ENCODE results near the gene DPP4.

Gene DPP4

GRCh38 chr2:162016080-162016479, 57.9 kb downstream of the DPP4 start:
- DNase-seq = no peak

DNA sequence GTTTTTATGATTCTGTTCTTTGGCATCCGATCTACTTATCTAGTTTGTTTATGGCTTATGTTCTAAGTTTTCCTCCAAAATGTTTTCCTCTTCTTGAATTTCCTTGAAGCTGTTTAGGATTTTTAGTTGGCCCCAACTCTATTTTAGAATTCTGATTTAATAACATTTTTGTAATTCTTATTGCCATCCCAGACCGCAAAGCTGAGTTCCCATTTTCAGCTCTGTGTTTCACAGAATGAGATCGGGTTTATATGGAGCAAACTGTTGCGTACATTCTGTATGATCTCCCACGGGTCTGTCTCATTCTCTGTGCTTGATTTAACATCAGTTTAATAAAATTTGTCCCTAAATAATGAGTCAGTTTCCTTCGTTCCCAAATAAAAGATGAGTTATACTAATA, 59.3 kb downstream of the DPP4 start:
- DNase-seq = no peak

DNA sequence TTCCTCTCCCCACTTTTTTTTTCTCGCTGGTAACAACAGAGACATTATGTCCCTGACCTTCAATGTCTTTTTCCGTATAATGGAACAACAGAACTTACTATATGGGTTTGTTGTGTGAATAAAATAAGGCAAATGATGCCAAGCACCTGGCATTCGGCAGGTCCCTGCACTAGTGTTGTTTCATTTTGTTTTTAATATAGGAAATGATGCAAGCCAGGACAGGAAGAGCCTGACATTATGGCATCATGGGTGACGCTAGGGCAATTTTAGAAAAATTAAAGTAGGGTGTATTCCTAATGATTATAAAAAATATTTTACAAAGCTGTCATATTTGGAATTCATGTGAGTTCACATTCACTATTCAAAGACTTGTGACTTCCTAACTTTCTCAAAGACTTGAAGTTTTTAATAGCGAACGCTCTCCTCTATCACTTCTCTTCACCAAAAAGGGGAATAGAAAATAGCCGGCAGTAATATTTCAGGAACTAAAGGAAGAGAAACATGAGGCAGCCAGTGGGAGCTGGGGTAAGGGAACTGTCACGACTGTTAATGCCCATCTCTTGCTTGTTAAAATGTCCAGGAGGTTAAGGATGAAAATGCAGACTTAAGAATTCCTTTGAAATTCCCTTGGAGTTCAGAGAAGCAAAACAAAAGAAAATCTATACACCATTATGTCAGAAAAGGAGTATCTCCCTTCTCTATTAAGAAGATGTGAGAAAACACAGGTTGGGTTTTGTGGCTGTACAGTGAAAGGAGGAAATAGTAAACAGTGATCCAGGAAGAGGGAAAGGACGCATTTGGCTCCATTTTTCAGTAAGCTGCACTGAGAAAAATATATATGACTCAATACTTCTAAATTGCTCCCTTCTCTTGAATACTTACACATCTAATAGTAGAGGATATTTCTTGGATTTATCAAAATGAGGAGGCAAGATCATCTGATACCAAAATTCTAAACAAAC, 60.2 kb downstream of the DPP4 start:
- DNase-seq = peak; percentile 23

DNA sequence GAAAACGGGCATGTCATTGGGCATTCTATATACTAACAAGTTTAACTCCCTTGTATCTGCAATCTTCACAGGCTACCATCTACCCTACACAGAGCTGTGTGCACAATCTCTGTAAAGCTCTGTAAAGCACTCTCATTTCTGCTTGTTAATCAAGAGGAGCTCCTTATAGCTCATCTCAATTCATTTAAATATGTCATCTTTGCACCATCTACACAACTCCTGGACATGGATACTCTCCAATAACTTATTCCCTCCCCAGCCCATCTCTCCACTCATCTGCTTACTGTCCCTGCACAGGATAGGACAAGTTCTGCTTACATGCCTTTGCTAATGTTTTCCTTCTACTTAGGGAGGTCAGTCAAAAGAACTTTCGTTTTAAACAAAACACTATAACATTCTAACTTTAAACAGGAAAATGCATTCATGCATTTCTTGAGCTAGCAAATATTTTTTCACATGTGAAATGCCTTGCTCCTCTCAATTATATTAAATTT, 61.4 kb downstream of the DPP4 start:
- DNase-seq = no peak

GRCh38 chr2:162011706-162012564, 62.1 kb downstream of the DPP4 start:
- peak; percentile 75 for DNase-seq

DNA sequence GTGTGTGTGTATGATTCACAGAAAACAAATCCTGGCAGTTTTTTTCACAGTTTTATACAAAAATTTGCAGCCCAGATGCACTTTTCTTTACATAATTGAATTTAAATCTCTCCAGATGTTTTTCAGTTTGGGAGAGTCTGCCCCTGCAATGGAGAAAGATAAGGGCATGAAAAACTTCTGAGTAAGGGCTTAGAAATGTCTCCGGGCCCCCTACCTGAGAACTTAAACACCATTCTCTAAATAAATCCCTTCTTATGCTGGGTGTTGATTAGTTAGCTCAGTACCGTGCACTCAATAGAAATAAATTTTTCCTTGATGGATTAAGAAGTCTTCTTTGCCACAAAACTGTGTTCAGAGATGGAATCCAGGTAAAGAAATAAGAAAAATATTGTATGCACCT, 64.5 kb downstream of the DPP4 start:
- DNase-seq = no peak

- DNase-seq = no peak
Measured at GRCh38 chr2:162007447-162008040, 66.5 kb downstream of the DPP4 start.

DNA sequence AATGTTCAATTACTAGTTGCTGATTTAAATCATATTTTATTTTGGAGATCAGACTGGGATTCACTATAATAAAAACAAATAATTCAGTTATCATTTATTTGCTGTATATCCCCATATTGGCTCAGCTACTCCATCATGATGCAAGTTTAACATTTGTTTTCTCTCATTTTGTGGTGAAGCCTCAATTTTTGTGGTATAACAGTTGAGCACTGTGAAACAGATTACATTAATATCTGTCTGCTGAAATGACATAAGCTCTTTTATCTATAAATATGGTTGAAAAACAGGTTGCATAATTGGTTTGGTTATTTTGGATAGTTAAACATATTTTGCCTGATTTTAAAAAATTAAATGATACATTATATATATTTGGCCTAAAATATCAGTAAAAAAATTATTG, 67.7 kb downstream of the DPP4 start:
- peak; percentile 73 for DNase-seq

GRCh38 chr2:162004031-162004430, 70.0 kb downstream of the DPP4 start:
- no peak for DNase-seq

DNA sequence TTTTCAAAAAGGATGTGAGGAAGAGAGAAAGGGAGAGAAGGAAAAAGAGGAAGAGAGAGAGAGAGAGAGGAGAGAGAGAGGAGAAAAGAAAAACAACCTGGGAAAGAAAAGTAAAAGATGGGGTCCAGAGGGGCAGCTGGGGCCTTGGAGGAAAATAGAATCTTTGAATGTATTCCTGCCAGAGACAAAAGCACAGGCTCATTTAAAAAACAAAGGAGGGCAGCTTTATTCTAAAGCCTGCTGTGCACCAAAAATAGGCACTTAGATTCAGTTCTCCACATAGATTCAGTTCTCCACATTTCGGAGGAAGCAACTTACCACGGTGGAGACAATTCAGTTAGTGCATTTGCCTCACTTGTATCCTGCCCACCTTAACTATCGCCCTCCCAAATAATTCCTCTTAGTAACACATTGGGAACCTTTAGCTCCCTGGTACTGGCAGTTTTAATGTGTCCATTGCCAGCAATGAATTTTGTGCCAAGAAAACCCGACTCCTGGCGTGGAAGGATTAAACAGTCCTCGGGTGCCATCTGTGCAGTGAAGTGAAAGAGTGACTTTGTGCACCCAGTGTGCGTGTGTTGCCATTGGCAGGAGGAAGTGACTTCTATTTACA, 71.3 kb downstream of the DPP4 start:
- no peak for DNase-seq

DNA sequence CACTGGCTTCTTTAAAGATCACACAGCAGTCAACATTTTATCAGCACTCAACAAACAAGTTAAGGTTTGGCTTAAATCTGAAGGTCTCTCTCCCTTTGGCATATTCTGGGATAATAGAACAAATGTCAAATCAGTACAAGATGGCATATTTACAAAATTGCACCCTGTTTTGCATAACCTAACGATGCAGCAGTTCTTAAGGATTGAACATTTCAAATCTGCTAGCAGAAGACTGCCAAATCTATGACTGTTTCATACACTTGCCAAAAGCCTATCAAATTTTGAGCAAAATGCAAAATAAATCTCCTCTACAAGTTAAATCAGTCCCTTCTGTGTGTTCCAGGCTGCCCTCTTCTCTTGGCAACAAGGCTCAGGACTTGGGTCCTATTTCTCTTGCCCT, 73.6 kb downstream of the DPP4 start:
- DNase-seq = no peak

DNA sequence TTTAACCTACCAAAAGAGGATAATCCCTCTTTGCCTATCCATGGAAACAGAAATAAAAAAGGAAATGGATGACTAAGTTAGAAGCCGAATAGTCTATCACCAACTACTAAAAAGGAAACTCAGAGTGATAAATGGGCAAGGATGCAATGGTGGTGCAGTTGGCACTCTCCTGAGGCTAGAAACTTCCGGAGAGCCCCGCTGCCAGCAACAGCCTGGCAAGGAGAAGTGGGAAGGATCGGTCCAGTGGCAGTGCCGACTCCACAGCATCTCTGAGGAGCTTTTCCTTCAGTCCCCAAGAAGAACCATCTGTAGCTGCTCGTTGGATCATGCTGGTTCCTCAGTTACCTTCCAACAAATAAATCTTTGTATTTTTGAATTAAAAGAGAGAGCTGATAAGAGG, 74.7 kb downstream of the DPP4 start:
- no peak for DNase-seq

GRCh38 chr2:161998857-161999256, 75.2 kb downstream of the DPP4 start:
- no peak for DNase-seq

DNA sequence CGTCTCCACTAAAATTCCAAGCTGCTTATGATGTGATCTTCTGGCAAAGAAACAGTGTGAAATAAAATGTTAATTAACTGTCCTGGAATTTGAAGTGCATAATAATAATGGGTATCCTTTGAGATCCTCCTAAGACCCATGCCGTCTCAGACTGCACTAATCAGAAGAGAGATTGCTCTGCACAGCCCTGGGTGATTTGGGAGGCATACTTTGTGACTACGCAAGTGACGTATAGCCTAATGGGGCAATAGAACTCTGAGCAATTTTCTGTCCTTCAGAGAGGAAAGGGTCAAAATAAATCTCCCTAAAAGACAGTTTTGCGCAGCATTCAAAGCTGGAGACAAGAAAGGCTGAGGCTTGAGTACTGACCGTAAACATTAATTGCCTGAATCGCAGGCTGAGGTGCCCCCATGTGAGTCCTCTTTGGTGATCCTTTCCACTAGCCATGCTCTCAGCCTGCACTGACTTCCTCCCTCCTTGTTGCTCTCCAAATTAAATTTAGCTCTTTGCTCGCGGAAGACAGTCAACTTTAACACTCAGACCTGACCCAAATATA, 76.0 kb downstream of the DPP4 start:
- DNase-seq = no peak

DNA sequence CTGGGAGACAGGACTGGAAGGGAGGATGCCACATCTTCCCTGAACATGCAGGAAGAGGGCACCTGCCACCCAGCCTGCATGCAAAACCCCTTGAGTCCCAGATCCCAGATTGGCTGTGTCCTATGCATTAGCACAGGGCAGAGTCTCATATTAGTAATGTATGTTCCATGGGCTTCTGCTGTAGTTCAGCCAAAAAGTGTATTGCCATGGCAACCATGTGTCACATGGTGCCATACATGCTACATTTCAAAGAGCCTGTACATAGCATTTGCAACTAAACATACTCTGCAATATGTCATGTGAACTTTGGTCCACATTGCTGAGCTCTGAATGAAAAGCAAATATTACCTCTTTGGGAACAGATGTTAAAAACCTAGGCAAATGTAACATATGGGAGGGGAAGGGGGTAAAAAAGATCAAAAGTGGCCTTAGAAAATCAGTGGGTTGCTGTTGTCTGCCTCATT, 78.4 kb downstream of the DPP4 start:
- DNase-seq = peak; percentile 40

GRCh38 chr2:161994761-161995520, 79.1 kb downstream of the DPP4 start:
- no peak for DNase-seq

- peak; percentile 92 for DNase-seq
Measured at GRCh38 chr2:161992531-161992930, 81.5 kb downstream of the DPP4 start.

DNA sequence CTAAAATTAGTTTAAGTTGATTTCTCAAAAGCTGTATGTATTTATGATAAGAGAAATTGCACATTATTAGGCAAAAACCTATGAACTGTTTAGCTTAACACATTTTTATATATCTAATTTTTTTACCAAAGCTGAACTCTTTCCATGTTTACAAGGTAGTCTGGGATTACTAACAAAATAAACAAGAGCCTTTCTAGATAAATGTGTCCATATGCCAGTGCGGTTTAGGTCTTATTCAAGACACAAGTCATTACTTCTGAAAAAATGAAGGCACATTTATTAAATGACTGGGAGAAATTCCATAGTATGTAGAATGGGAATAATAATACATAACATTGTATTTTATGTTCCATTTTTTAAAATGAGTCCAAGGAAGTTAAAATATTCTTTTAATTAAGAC, 82.0 kb downstream of the DPP4 start:
- DNase-seq = no peak

GRCh38 chr2:161990741-161991140, 83.3 kb downstream of the DPP4 start:
- no peak for DNase-seq

- no peak for DNase-seq
Measured at GRCh38 chr2:161990036-161990435, 84.0 kb downstream of the DPP4 start.

- DNase-seq = no peak
Measured at GRCh38 chr2:161988589-161988988, 85.4 kb downstream of the DPP4 start.

DNA sequence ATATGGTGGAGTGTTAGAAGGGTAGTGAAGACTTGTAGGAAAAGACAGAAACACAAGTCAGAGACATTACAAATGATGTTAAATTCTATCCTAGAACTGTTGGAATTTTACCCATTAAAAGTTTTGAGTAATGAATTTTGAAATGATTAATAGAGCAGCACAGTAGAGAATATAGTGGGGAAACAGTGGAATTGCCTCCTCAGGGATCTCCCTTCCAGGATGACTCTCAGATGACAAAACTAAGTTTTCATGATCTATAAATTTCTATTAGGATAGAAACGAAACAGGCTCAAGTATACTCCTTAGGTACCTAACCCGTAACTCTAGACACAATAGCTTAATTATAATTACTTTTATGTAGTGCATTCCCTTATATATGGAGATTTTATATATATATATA, 86.7 kb downstream of the DPP4 start:
- no peak for DNase-seq

All from activated CD4-positive, alpha-beta T cell treated with anti-CD3 and anti-CD28 coated beads, Interleukin-10, Interleukin-2, amounts not matched to agents 100 ng/mL and 50 ng/mL, durations not matched to agents 16 hours and 8 hours (primary cell).